Measurements from ENCODE around the gene ADAMTS14.

GRCh38 chr10:70726909-70727495, 54.7 kb downstream of the ADAMTS14 start:
- TF ChIP-seq, protein P1, sequence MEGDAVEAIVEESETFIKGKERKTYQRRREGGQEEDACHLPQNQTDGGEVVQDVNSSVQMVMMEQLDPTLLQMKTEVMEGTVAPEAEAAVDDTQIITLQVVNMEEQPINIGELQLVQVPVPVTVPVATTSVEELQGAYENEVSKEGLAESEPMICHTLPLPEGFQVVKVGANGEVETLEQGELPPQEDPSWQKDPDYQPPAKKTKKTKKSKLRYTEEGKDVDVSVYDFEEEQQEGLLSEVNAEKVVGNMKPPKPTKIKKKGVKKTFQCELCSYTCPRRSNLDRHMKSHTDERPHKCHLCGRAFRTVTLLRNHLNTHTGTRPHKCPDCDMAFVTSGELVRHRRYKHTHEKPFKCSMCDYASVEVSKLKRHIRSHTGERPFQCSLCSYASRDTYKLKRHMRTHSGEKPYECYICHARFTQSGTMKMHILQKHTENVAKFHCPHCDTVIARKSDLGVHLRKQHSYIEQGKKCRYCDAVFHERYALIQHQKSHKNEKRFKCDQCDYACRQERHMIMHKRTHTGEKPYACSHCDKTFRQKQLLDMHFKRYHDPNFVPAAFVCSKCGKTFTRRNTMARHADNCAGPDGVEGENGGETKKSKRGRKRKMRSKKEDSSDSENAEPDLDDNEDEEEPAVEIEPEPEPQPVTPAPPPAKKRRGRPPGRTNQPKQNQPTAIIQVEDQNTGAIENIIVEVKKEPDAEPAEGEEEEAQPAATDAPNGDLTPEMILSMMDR (IDR thresholded peaks at IDR 0.05; ENCODE audit: insufficient read depth, low read depth, low read length), result no peak
- no peak for TF ChIP-seq EZH2 (IDR thresholded peaks at IDR 0.05; ENCODE audit: insufficient read depth, low read length)

All from astrocyte (in vitro differentiated cells and primary cell).